Stimulated activated CD4-positive, alpha-beta T cell treated with anti-CD3 and anti-CD28 coated beads, Interleukin-2, amount 100 ng/mL, for 24 hours (primary cell): ENCODE measurements around the gene EIF2D.
"Not testable (repeated sequence)": the region's sequence is repeated elsewhere in the genome, so short reads cannot be mapped to it uniquely, and the experiment has no call there.

Experiments used
- DNase-seq, 2 donors: peaks; one replicate each; pipeline ENCODE4 v3.0.0-alpha.2; 2020

EIF2D gene

DNA sequence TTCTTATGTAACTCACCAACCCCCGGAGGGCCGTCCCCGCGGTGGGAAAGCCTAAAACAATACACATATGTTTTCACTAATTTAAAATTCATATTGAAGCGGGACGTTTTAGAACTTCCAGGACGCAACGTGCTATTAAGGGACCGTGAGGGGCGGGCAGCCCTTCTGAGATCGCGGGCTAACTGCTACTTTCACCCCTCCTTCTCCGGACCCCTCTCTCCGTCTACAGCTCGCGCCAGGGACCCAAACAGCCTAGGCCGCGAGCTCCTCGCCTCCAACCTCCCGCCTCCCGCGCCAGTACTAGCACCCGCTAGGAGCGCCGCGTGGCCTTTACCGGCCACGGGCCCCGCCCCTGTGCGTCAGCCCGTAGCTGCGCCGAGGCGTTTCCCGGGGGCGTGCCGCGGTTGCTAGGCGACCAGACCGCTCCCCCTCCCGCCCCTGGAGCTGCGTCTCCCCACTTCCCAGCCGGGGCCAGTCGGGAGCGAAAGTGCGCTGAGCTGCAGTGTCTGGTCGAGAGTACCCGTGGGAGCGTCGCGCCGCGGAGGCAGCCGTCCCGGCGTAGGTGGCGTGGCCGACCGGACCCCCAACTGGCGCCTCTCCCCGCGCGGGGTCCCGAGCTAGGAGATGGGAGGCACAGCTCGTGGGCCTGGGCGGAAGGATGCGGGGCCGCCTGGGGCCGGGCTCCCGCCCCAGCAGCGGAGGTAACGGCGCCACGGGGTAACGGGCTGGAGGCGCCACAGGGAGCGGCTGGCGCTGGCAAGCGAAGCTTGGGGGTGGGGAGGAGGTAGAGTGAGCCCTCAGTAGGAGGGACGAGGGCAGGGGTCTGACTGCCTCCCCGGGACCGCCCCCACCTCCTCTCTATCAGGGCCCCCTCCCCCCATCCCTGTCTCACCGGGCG, 23.1 kb upstream of the EIF2D start, which contains the start of gene DYRK3:
Gene DYRK3, plus strand, starts transcription at position 457 of the 898 bp plus-strand sequence. Its CDS starts 168 bp downstream, at position 625.
- peak; percentile 93 to 96 for DNase-seq

DNA sequence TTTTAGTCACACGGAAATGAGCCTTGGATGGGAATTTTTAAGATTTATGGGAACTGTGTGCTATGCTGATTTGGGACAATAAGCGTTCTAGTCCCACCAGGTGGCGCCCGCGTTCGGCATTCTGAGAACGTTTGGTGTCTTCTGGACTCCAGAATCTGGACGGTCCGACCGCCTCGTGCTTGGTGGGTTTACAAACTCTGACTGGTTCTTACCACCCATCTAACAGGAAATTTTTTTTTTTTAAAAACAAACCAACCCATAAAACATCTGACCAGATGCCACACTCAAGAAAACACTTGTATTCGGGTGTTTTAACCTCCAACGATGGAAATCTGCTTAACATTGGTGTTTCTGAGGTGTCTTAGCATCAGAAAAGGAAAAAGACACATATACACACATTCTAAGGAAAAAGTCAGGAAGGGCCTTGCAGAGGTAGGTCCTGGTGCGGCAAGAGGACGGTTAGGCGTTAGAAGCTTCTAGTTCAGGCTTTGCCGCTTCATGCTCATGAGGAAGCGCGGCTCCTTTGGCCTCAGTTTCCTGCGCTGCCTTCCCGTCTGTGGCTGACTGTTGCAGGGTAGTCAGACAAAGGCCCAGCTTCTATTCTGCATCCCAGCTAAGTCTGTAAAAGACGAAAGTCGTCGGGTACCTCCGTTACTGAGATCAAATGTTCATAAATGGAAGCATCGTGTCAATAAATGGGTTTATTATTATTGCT, 22.3 kb upstream of the EIF2D start:
- DNase-seq = peak; percentile 85 to 88

DNA sequence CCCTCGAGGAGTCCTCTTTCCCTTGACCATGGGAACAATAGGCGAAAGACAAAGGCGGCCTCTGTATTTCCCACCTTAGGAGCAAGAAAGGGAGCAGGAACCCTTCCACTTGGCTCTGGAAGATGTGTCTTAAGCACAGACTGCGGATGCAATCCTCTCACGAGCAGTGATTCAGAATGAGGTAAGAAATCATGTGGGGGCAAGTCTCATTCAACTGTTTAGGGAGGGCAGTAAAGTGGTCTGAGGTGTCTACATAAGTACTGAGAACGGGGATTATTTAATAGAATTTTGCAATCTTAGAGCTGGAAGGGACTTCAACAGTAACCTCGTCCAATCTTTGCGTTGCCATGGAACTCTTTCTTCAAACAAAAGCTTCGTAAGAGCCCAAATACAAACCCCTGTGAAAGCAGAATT, 21.4 kb upstream of the EIF2D start:
- DNase-seq = no peak

DNA sequence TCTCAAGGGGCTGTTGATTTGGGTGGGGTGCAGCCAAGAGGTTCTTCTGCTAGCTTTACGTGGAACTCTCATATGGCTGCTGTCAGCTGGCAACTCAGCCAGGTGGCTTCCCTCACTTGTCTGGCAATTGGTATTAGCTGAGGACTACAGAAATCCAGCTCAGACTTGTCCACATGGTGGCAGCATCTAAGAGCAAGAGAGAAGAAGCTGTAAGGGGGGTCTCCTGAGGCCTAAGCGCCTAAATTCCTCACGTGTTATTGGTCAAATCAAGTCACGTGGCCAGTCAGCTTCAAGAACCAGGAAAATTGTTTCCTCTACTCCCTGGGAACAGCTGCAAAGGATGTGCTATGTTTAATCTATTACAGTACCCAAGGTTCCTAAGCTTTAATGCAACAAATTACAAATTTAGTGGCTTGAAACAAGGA, 18.8 kb upstream of the EIF2D start:
- DNase-seq = peak in 1 of 2 donors; percentile 24

DNA sequence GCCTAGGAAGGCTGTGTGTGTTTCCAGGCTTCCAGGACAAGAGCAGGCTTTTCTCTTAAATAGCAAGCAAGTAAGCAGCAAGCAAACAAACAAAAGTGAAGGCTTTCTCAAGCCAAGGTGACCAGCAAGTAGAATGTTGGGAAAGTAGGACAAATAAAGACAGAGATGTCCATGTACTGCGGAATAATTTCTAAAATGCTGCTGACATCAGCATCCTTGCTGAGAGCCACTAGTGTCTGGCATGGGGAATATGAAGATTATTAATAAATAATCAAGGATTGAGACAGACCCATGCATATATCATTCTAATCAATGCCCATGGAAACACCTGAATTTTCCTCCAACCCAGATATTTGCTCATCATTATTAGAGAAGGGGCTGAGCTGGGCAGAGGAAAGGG, 16.7 kb upstream of the EIF2D start:
- DNase-seq = no peak

DNA sequence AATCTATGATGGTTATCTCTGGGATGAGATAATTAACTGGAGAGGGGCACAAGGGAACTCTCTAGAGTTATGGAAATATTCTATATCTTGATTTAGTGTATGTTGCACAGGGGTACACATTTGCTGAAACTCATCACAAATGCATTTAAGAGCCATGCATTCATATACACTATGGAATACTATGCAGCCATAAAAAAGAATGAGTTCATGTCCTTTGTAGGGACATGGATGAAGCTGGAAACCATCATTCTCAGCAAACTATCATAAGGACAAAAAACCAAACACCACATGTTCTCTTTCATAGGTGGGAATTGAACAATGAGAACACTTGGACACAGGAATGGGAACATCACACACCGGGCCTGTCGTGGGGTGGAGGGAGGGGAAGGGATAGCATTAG, 14.1 kb upstream of the EIF2D start:
- not testable (repeated sequence) for DNase-seq

DNA sequence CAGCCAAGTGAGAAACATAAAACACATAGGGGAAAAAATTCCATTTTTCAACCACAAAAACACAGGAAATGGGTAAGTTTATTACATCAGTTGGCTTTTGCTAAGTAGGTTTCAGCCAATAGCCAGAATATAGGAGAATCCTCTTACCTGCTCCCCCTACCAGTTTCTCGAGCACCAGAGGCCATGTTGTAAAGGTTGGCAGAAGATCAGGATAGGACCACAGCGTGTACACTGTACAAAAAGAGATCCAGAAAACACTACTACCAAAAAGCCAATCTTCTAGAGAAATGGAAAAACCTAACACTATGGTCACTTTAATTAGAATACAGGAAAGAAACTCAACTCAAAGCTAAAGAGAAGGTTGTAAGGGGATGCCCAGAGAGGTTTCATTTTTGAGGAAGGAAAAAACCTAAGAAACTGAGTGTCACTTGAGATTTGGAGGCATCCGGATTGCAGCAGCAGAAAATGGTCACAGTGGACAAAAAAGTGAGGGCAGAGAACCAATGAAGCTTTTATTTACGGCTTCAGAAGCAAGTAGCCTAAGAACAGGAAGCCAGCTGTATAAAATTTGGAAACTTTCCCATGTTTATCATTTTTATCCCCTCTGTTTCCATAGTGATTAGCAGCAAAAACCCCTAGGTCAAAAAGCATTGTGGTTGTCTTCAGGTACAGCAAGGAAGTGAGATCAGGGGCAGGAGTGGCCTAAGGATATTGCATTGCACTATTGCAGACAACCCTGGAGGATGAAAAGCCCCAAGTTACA, 2.9 kb downstream of the EIF2D start:
- DNase-seq = no peak

DNA sequence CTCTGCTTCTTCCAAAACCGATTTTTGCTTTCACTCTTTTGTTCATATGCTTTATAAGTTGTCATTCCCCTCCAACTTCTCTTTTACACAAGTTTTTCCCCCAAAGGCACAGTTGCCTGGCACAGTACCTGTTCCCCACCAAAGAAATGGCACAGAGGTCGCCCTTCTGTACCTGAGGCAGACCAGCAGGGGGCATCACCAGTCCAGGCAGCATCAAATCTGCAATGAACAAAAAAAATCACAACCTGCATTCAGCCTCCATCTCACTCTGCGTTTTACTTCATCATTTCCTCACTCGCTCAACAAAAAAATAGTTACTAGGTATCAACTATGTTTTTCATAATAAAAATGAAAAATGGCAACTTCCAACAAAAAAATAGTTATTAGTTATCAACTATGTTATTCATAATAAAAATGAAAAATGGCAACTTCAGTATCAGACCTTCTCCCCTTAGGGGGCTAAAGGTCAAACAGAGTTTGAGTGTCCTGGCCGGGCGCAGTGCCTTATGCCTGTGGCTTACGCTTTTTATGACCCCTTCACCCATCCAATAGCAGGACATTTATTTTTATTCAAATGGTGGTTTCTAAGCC, 4.1 kb downstream of the EIF2D start:
- peak; percentile 67 to 68 for DNase-seq

DNA sequence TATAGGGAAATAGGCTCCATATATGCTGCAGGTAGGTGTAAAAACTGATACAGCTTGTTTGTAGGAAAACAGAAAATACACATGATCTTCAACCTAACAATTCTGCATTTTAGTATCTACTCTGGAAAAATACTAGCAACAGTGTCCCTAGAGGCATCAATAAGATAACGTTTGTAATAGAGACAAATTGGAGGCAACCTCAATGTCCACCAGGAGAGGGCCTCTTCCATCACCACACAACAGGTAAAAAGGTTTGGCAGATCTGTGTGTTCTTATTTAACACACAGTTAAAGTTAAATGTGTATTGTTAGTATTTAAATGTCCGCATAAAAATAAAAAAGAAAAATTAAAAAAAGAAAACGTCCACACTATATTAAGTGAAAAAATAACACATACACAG, 5.4 kb downstream of the EIF2D start:
- DNase-seq = no peak

DNA sequence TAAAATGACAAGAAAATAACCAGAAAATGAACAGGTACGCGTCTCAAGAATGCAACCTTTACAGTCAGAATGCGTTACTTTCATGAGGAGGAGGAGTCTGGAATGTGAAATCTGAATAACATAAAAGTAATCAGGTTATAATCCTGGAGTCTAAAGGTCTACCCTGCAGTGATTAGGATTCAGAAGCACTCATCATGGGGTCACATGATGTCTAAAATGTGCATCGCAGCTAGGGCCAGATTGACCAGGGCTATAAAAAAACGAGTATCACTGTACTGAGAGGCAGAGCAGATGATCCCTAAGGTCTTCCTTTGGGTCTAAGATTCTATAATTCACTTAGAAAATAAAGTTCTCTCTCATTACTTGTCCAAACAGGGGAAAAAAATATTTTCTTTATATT, 7.4 kb downstream of the EIF2D start:
- no peak for DNase-seq

DNA sequence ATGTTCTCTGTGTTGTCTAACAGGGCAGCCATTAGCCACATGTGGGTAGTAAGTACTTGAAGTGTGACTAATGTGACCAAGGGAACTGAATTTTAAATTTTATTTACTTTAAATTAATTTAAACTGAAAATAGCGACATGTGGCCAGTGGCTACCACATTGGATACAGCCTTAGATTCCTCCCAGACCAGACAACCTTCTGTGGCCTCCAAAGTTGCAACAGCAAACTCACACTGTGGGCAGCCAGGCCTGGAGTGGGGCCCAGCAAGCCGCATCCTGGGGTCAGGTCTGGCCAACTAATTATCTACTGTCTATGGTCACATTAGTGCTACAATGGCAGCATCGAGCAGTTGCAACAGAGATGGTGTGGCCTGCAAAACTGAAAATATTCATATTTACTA, 11.7 kb downstream of the EIF2D start:
- no peak for DNase-seq

DNA sequence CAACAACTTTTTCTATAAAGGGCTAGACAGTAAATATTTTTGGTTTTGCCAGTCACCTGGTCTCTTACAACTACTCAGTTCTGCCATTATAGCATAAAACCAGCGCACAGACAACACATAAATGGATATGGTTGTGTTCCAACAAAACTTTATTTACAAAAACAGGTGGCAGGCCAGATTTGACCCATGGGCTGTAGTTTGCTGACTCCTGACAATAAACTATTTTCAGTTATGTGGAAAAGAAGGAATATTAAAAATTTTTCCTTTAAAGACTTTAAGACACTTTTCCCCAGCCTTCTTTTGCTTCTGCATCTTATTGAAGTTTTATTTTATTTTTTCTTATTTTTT, 16.0 kb downstream of the EIF2D start:
- no peak for DNase-seq

DNA sequence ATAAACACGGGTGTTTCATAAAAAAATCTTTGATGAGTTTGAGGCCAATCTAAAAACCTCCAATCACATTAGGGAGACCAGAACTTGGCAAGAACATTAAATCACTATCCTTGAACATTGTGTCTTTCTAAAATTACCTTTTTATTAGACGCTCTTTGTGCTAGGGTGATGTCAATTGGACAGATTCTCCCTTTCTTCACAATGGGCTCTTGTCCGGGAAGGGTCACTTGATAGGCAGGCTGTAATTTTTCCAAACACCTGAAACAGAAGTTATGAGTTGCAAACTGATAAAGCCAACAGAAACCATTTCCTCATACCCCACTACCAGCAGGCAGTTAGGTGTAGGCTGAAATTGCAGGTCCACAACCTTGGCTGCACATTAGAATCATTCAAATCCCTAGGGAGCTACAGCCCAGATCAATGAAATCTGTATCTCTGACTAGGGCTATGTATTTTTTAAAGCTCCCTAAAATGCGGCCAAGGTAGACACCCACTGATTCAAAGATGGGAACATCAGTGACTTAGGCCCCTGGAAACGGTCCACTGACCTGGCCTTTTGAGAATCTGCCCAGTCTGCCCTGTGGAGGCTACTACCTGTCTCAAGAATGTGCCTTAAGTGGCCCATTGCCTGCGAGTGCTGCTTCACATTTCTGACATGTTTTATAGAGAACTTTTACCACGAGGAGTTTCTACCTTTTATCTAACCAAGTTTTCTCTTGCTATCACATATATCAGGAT, 16.5 kb downstream of the EIF2D start:
- DNase-seq = no peak

DNA sequence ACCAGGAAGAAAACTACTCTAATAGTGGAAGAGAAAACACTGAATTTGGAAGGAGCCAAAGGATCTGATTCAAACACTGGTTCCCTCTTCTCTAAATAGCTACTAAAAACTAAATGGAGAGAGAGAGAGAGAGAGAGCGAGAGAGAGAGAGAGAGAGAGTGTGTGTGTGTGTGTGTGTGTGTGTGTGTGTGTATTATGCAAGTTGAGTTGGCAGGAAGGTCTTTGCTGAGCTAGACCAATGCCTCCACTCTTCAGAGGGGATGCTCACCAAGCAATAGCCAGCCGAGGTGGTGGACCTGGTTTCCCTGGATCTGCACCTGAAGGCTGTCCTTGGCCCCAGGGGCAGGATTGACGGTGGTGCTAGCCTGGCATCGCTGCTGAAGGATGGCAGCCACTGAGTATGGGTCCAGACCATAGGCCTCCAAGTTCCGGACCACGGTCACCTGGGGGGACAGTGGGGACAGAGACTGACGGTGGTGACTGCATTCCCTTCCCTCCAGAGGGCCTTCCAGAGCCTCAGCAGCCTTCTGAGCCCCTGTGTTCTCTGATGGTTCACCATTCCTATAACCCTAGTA, 18.8 kb downstream of the EIF2D start:
- DNase-seq = no peak

DNA sequence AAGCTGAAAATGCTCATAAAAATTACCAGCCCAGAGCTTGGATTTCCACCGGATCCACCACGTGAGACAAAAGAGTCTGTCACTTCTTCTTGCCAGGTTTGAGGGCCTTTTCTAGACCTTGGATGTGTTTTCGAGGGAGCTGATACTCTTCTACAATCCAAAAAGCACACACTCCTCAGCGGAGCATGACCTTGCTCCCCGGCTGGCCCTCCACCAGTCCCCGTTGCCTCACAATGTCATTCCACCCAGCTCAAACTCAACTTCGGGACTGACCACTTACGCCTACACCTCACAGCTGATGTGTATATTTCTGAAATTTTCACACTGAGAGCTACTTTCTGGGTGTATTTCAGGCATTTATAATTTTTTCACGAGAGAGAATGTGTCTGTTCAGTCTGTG, 20.6 kb downstream of the EIF2D start:
- no peak for DNase-seq

DNA sequence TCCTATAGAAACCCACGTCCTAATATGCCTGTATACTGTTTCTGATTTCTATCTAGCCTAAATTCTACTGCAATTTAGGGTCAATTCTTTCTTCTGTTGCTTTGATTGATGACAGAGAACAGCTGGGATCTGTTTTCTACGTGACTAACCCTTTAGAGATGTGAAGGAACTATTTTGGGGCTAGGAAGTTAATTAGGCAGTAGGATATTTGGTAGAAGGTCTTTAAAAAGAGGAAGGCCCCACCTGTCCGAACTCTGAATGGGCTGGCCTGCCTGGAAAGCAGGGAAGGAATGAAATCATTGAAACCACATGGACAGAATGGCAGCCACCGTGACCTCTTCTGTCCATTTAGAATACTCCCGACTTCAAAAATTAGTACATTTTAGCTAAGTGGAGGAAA, 21.0 kb downstream of the EIF2D start:
- no peak for DNase-seq

DNA sequence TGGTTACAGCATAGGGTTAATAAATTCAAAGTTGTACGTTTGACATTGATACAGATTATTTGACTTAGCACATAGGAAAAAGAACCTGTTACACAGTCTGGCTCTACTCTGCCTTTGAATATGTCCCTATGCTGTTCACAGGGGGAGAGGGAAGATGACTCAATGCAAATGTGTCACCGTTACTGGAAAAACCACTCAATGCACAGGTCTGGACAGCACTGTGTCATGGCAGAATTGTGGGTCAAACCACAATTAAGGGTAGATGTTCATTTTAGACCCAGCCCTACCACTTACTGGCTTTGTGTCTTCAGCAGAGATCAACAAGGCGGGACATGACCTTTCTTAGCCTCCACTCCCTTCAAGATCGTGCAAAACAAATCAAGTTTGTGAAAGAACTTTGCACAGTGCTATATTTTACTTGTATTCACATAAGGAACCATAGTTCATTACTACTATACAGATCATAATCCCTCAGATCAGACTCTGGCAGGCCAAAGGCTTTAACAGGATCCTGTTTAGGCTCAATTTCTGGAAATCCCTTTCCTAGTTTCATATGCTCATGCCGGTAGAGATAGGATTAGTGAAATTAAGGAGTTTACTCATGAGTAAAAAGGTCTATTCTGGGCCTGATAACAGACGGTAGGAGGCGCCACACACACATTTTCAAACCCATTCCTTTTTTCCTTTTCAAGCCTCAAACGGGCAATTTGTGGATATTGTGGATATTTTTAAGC, 22.1 kb downstream of the EIF2D start:
- DNase-seq = peak; percentile 48 to 69

DNA sequence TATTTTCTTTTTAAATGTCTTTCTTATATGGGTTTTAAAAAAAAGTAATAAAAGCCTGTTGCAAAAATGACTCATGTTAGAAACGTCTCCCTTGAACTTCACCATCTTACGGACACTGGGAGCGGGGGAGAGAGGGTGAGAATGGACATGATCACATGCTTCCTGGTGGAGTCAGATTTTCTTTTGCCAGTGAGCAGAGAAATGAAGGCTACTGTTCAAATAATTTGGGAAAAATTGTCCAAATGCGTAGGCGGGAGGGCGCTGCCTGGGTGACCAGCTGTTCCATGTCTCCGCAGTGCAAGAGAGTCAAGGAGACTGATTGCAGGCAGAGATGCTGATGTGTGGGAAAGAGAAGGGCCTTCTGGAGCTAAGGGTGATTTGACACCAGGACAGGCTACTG, 23.1 kb downstream of the EIF2D start:
- peak in 1 of 2 donors; percentile 15 for DNase-seq

DNA sequence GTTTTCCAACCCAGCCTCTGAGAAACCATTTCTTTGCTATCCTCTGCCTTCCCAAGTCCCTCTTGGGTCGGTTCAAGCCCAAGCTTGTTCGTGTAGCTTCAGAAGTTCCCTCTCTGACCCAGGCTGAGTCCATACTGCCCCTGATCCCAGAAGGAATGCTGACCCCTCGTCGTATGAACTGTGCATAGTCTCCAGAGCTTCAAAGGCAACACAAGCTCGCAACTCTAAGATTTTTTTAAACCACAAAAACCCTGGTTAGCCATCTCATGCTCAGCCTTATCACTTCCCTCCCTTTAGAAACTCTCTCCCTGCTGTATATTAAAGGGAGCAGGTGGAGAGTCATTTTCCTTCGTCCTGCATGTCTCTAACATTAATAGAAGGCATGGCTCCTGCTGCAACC, 23.8 kb downstream of the EIF2D start:
- no peak for DNase-seq

DNA sequence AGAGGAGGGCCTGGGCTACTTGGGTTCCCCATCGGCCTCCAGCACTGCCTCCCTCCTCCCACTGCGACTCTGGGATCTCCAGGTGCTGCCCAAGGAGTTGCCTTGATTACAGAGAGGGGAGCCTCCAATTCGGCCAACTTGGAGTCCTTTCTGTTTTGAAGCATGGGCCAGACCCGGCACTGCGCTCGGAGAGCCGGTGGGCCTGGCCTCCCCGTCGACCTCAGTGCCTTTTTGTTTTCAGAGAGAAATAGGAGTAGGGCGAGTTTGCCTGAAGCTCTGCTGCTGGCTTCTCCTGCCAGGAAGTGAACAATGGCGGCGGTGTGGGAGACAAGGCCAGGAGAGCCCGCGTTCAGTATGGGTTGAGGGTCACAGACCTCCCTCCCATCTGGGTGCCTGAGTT, 24.4 kb downstream of the EIF2D start:
- peak in 1 of 2 donors; percentile 16 for DNase-seq
